Gastrocnemius medialis (tissue), 4 donors: ENCODE measurements around the gene C6orf62. TPM values are rescaled to one million over a fixed set of nuclear protein-coding genes. Genes with fewer than 3 reads are reported as not detected.

Source experiments
- ATAC-seq, 2 donors: fragments of 150-250 bp; one replicate each; pipeline ENCODE4 v1.9.1; 2016
- DNase-seq, 2 donors: peaks; one replicate each; pipeline ENCODE4 v3.0.0-alpha.2; 2019
- H3K27ac ChIP-seq, 4 donors: fragments of 200-600 bp; sonication (generic); 1 replicate in 1 of 4; 2 replicates in 3 of 4; pipeline ENCODE4 v1.5.1; 2016 to 2018; ENCODE audit warnings: mild to moderate bottlenecking in 2 of 4, moderate library complexity in 1 of 4
- H3K27me3 ChIP-seq, 3 donors: fragments of 200-600 bp; sonication (generic) in 2 of 3; 1 replicate in 1 of 3; 2 replicates in 2 of 3; pipeline versions ENCODE4 v1.5.1 to v1.6.0; 2016 to 2019; ENCODE audit warnings: mild to moderate bottlenecking in 1 of 3, moderate library complexity in 1 of 3
- H3K36me3 ChIP-seq, 2 donors: fragments of 200-600 bp; sonication (generic) in 1 of 2; one replicate each; pipeline ENCODE4 v1.5.1; 2017 to 2018
- H3K4me1 ChIP-seq, 2 donors: fragments of 200-600 bp; sonication (generic) in 1 of 2; one replicate each; pipeline ENCODE4 v1.5.1; 2016 to 2017; ENCODE audit warnings: mild to moderate bottlenecking in 2 of 2
- H3K4me3 ChIP-seq, 4 donors: fragments of 200-600 bp; sonication (generic) in 3 of 4; 1 replicate in 1 of 4; 2 replicates in 3 of 4; pipeline ENCODE4 v1.5.1; 2016 to 2019; ENCODE audit warnings: mild to moderate bottlenecking in 2 of 4
- H3K9me3 ChIP-seq, 3 donors: fragments of 200-600 bp; sonication (generic) in 2 of 3; 1 replicate in 1 of 3; 2 replicates in 2 of 3; pipeline ENCODE4 v1.5.1; 2016 to 2019
- POLR2A ChIP-seq, 2 donors: fragments of 450-650 bp; IDR thresholded peaks; one replicate each; pipeline ENCODE4 v1.6.1; 2017; ENCODE audit warnings: antibody characterized with exemption in 2 of 2, mild to moderate bottlenecking in 2 of 2, moderate library complexity in 2 of 2
- in situ Hi-C, 4 donors: fragments of 200-750 bp; cut with MboI; loops; one replicate each; pipeline versions ENCODE4 v1.15.0 to v1.8.0; 2017; ENCODE audit warnings: low sequenced_read_pairs in 4 of 4
- intact Hi-C: fragments of 100-400 bp; cut with DNase I; formaldehyde crosslinking; loops from one replicate; pipeline ENCODE4 v1.15.1; 2023; ENCODE audit warnings: low total_unique reads
- total RNA-seq, 4 donors: library from RNA; depleted of rRNA; stranded (reverse); fragments of >200 nt; gene quantifications; one replicate each; pipeline versions ENCODE4 v1.1.0 to v1.2.3, GENCODE V29; 2016
- TF ChIP-seq, protein P1 (sequence below), 5 experiments: fragments of 450-650 bp in 3 of 5; fragments of 200-600 bp in 2 of 5; sonication (generic) in 2 of 5; IDR thresholded peaks in 4 of 5; conservative IDR thresholded peaks in 1 of 5; 1 replicate in 4 of 5; 2 replicates in 1 of 5; pipeline ENCODE4 v1.5.1; 2016 to 2019; ENCODE audit warnings: antibody characterized with exemption in 5 of 5, mild to moderate bottlenecking in 3 of 5, moderate library complexity in 3 of 5

C6orf62 gene
- total RNA-seq, 4 donors from 2014 or later: 24.1 to 50.7 (median 36.0) TPM

DNA sequence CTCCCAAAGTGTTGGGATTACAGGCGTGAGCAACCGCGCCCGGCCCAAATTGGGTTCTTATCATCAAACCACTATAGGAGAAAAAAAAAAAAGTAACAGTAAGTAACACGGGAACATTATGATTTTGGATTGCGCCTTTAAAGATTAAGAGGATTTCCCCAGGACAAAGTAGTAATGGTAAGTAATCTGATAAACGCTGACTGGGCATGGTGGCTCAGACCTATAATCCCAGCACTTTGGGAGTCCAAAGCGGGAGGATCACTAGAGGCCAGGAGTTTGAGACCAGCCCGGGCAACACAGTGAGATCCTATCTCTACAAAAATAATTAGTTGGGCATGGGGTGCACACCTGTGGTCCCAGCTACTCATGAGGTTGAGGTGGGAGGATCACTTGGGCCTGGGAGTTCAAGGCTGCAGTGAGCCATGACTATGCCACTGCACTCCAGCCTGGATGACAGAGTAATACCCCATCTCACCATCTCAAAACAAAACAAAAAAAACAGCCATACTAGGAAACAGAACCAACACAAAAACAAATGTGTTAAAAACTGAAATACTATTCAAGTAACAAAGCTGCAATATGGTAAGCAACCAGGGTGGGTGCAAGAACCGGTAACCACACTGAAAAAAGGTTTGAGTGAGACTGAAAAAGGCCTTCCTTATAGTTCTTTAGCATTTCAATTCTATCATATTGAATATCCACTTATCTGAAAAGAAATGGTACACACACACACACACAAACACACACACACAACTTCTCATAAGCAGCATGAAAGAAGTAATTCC lies 8.2 kb downstream of the C6orf62 start:
- intact Hi-C loops: no loop called here
- Histone ChIP-seq H3K4me1 (peaks cover 22 to 30% of the 10 kb centered on the region in 2 donors), H3K27me3 (no peaks in the 10 kb centered on the region), H3K27ac (peak overlapping the region in 1 of 4 donors; percentile 33), H3K36me3 (peaks cover 5 to 99% of the 10 kb centered on the region in 2 donors), H3K9me3 (no peaks in the 10 kb centered on the region), H3K4me3 (no peak overlapping the region)
- no peak for TF ChIP-seq POLR2A (IDR thresholded peaks at IDR 0.05)
- TF ChIP-seq, protein P1, sequence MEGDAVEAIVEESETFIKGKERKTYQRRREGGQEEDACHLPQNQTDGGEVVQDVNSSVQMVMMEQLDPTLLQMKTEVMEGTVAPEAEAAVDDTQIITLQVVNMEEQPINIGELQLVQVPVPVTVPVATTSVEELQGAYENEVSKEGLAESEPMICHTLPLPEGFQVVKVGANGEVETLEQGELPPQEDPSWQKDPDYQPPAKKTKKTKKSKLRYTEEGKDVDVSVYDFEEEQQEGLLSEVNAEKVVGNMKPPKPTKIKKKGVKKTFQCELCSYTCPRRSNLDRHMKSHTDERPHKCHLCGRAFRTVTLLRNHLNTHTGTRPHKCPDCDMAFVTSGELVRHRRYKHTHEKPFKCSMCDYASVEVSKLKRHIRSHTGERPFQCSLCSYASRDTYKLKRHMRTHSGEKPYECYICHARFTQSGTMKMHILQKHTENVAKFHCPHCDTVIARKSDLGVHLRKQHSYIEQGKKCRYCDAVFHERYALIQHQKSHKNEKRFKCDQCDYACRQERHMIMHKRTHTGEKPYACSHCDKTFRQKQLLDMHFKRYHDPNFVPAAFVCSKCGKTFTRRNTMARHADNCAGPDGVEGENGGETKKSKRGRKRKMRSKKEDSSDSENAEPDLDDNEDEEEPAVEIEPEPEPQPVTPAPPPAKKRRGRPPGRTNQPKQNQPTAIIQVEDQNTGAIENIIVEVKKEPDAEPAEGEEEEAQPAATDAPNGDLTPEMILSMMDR (IDR thresholded peaks at IDR 0.05 in 4 of 5, conservative IDR thresholded peaks at IDR 0.05 in 1 of 5): no peak
- in situ Hi-C loops: loop anchor here in 2 of 4 donors (5.0 to 25.0 kb wide), 4 partner anchors 43 to 316 kb away; partner anchors contain the start of genes ACOT13 (in 1 of the 2), GMNN (in 1 of the 2), MRS2 (in 1 of the 2) and TDP2 (in 1 of the 2)
- no peak for DNase-seq
- ATAC-seq: no peak

DNA sequence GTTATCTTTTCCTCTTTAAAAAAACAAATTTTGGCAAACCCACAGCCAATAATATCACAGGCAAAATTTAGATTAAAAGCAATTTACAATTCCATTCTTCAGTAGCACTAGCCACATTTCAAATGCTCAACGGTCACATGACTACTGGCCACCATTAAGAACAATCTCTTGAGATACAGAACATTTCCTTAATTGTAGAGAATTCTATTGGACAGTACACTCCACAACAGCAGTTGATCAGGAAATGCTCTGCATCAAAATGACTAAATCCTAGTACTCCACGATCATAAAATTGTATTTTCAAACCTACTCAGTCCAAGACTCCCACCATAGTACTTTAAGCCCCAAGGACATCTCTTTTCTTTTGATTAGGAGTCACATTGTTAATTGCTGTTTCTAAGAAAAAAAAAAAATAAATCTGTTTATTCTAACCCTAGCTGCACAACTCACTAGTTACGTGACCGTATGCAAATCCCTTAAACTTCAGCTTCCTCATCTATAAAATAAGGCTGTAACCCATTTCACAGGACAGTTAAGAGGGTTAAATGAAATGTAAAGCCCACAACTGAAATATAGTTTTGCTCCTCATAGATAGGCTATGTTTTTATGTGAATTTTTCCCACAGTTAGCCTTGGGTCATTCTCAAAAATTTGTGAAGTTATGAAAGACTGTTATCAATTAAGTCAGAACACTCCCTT lies 9.8 kb downstream of the C6orf62 start:
- intact Hi-C loops (no loop called here), in situ Hi-C loops (loop anchor here in 1 of 4 donors (25.0 kb wide), 1 partner anchor 297 kb away; the partner anchor contains the start of gene MRS2)
- no peak for DNase-seq

DNA sequence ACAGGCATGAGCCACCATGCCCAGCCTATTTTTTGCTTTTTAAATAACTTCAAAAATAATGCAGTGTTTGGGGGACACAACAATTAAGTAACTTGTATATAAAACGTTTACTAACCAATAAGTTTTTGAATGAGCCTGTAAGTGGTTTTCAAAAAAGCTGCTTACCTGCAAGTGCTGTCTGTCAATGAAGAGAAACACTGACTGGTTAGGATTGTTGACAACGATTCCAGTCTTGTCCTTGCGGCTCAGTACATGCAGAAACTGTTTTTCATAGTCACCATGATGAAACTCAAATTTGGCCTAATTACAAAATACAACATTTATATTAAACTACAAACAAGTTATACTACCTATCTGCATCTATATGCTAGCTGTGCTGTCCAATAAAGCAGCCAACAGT lies 10.3 kb downstream of the C6orf62 start:
- no peak for DNase-seq
- intact Hi-C loops (no loop called here), in situ Hi-C loops (loop anchor here in 1 of 4 donors (25.0 kb wide), 1 partner anchor 296 kb away; the partner anchor contains the start of gene MRS2)
- no peaks in the 10 kb centered on the region for H3K27me3 ChIP-seq
- no peak overlapping the region for H3K27ac ChIP-seq
- TF ChIP-seq, protein P1 (IDR thresholded peaks at IDR 0.05 in 4 of 5, conservative IDR thresholded peaks at IDR 0.05 in 1 of 5): no peak
- no peak for TF ChIP-seq POLR2A (IDR thresholded peaks at IDR 0.05)
- H3K4me3 ChIP-seq: no peak overlapping the region
- no peak for ATAC-seq
- peaks cover 2 to 10% of the 10 kb centered on the region in 2 donors for H3K4me1 ChIP-seq
- no peaks in the 10 kb centered on the region for H3K9me3 ChIP-seq
- peaks cover 5 to 99% of the 10 kb centered on the region in 2 donors for H3K36me3 ChIP-seq

More for the DNA sequence above, 9.8 kb downstream of the C6orf62 start:
- no peak for ATAC-seq
- H3K27me3 ChIP-seq: no peaks in the 10 kb centered on the region
- peak overlapping the region in 1 of 4 donors; percentile 13 for H3K27ac ChIP-seq
- TF ChIP-seq POLR2A (IDR thresholded peaks at IDR 0.05): no peak
- TF ChIP-seq, protein P1 (IDR thresholded peaks at IDR 0.05 in 4 of 5, conservative IDR thresholded peaks at IDR 0.05 in 1 of 5): no peak
- H3K9me3 ChIP-seq: no peaks in the 10 kb centered on the region
- no peak overlapping the region for H3K4me3 ChIP-seq
- peaks cover 8 to 16% of the 10 kb centered on the region in 2 donors for H3K4me1 ChIP-seq
- H3K36me3 ChIP-seq: peaks cover 5 to 99% of the 10 kb centered on the region in 2 donors

DNA sequence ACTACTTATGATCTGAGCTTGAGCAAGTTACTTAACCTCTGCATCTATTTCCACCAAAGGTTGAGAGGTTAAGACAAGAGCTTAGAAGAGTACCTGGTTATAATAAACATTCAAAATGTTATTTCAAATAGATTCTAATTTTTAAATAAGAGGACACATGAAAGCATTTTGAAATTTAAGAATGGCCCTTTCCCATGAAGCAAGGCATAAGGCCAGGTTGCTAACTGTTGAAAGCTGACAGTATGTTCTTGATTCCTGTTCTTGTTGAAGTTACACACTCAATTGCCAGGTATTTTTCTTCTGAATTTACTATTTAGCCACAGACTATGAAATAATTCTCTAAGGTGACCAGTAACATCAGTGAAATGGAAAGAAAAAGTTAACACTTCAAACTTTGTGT lies 14.5 kb downstream of the C6orf62 start:
- in situ Hi-C loops (loop anchor here in 1 of 4 donors (25.0 kb wide), 1 partner anchor 292 kb away; the partner anchor contains the start of gene MRS2), intact Hi-C loops (no loop called here)
- ATAC-seq (no peak), DNase-seq (no peak)
- Histone ChIP-seq H3K27me3 (no peaks in the 10 kb centered on the region), H3K4me3 (no peak overlapping the region), H3K27ac (no peak overlapping the region), H3K36me3 (peaks cover 5 to 89% of the 10 kb centered on the region in 2 donors), H3K9me3 (no peaks in the 10 kb centered on the region), H3K4me1 (no peaks in the 10 kb centered on the region)
- TF ChIP-seq, protein P1 (IDR thresholded peaks at IDR 0.05 in 4 of 5, conservative IDR thresholded peaks at IDR 0.05 in 1 of 5): no peak
- TF ChIP-seq POLR2A (IDR thresholded peaks at IDR 0.05): no peak
